HepG2 (cell line): ENCODE measurements around the gene CYP19A1. TPM values are rescaled to one million over a fixed set of nuclear protein-coding genes. Genes with fewer than 3 reads are reported as not detected.

ENCODE experiments used
- ATAC-seq: fragments of 200-7000 bp; cut with Tn5 transposase; 3 replicates; pipeline ENCODE4 v1.9.1; 2020; ENCODE audit warnings: mild to moderate bottlenecking, moderate library complexity
- BruUV-seq: library from RNA; stranded (reverse); fragments of 400-500 nt; replicated peaks from 2 replicates; lab custom pipeline; 2021; lab: Mats Ljungman, UMichigan
- CTCF ChIA-PET: fragments of 300-600 bp; formaldehyde crosslinking; extraction: SDS; loops from one replicate; lab custom pipeline; 2021; ENCODE audit warnings: low total read pairs, inconsistent platforms, low intra/inter-chr PET ratio; lab: Yijun Ruan, JAX
- POLR2A ChIA-PET: fragments of 350-600 bp; sonication (Branson Sonifier 250); formaldehyde crosslinking; loops from one replicate; lab custom pipeline; 2020; ENCODE audit warnings: antibody characterized with exemption, inconsistent platforms; lab: Yijun Ruan, JAX
- DNase-seq: peaks from one replicate; pipeline ENCODE4 v3.0.0-alpha.2; 2015; ENCODE audit warnings: low spot score
- FAIRE-seq: peaks from 3 replicates; lab custom pipeline; 2011; peaks lifted over from hg19 to GRCh38; lab: Jason Lieb, UNC
- H2AFZ ChIP-seq: one replicate; pipeline ENCODE4 v1.6.1; 2011; ENCODE audit warnings: low read length, inconsistent platforms
- H3K27ac ChIP-seq: fragments of 300-600 bp; 3 replicates; pipeline ENCODE4 v1.8.0; 2011; ENCODE audit warnings: mixed run types, mild to moderate bottlenecking, mixed read lengths, low read length, inconsistent platforms; ENCODE audit not compliant: insufficient read depth; ENCODE audit errors: extremely low read length
- H3K27me3 ChIP-seq, 2 experiments: fragments of 200-600 bp in 1 of 2; 2 replicates in 1 of 2; 3 replicates in 1 of 2; pipeline versions ENCODE4 v1.6.0 to v1.8.0; 2011; ENCODE audit warnings: low read length in 2 of 2, mild to moderate bottlenecking in 2 of 2, moderate library complexity in 2 of 2, inconsistent platforms in 1 of 2; ENCODE audit not compliant: insufficient read depth in 2 of 2, control insufficient read depth in 1 of 2
- H3K36me3 ChIP-seq, 2 experiments: fragments of 200-600 bp in 1 of 2; replicated peaks in 1 of 2; 2 replicates in 1 of 2; 3 replicates in 1 of 2; pipeline versions ENCODE4 v1.5.1 to v1.8.0; 2011; ENCODE audit warnings: low read length in 2 of 2, inconsistent platforms in 1 of 2; ENCODE audit not compliant: insufficient read depth in 2 of 2, control insufficient read depth in 1 of 2
- H3K4me1 ChIP-seq: 2 replicates; pipeline ENCODE4 v1.5.1; 2012; ENCODE audit warnings: low read length, inconsistent platforms; ENCODE audit not compliant: insufficient read depth
- H3K4me2 ChIP-seq: 2 replicates; pipeline ENCODE4 v1.6.0; 2011; ENCODE audit warnings: low read depth, low read length, inconsistent platforms
- H3K4me3 ChIP-seq, 3 experiments: fragments of 200-600 bp in 1 of 3; sonication (generic), shearing (Covaris generic) in 1 of 3; replicated peaks in 1 of 3; 2 replicates each; pipeline ENCODE4 v1.5.1; 2011 to 2016; ENCODE audit warnings: low read length in 3 of 3, inconsistent platforms in 2 of 3, low read depth in 2 of 3, mild to moderate bottlenecking in 2 of 3, control low read depth in 1 of 3, mixed read lengths in 1 of 3; ENCODE audit not compliant: insufficient read depth in 1 of 3
- H3K79me2 ChIP-seq: one replicate; pipeline ENCODE4 v1.6.1; 2011; ENCODE audit warnings: low read length, inconsistent platforms; ENCODE audit not compliant: insufficient read depth
- H3K9ac ChIP-seq: 2 replicates; pipeline ENCODE4 v1.6.0; 2011; ENCODE audit warnings: mild to moderate bottlenecking, low read depth, low read length, inconsistent platforms; ENCODE audit not compliant: insufficient read depth
- H3K9me3 ChIP-seq: 2 replicates; pipeline ENCODE4 v1.5.1; 2012; ENCODE audit warnings: mild to moderate bottlenecking, low read length
- H4K20me1 ChIP-seq: 2 replicates; pipeline ENCODE4 v1.6.0; 2011; ENCODE audit warnings: inconsistent platforms, mild to moderate bottlenecking, low read length, moderate library complexity; ENCODE audit not compliant: insufficient read depth
- ARID5B ChIP-seq: IDR thresholded peaks from 2 replicates; pipeline ENCODE4 v1.4.0; 2020; ENCODE audit warnings: mild to moderate bottlenecking, missing genetic modification reagents
- CSRNP2 ChIP-seq: sonication (generic); formaldehyde crosslinking; conservative IDR thresholded peaks from 2 replicates; pipeline ENCODE4 v1.8.0; 2022; ENCODE audit warnings: low read depth, missing genetic modification reagents
- GTF3A ChIP-seq: sonication (generic); formaldehyde crosslinking; conservative IDR thresholded peaks from 2 replicates; pipeline ENCODE4 v1.4.0; 2020; ENCODE audit warnings: mild to moderate bottlenecking, missing genetic modification reagents
- KDM2A ChIP-seq: sonication (generic); formaldehyde crosslinking; IDR thresholded peaks from 2 replicates; pipeline ENCODE4 v1.4.0; 2020; ENCODE audit warnings: low read depth, missing genetic modification reagents, borderline replicate concordance
- WGBS: methylation state at CpG from one replicate; pipeline ENCODE4 v1.1.6; 2017; ENCODE audit warnings: low lambda C conversion rate; 5-methylcytosine and 5-hydroxymethylcytosine counted together
- in situ Hi-C: cut with HindIII; loops from 2 replicates; pipeline ENCODE4 v1.10.0; 2017; ENCODE audit warnings: low pct_unique_long_range_greater_than_20kb; ENCODE audit not compliant: extremely low pct_ligation_motif_present
- intact Hi-C: fragments of 100-400 bp; cut with micrococcal nuclease; formaldehyde crosslinking; loops from one replicate; pipeline ENCODE4 v1.10.0; 2022; ENCODE audit not compliant: unreplicated experiment
- polyA plus RNA-seq, 8 experiments: library from polyadenylated mRNA; depleted of rRNA in 3 of 8; stranded (reverse) in 7 of 8; unstranded in 1 of 8; fragments of >200 nt; fragmentation: Illumina TruSeq in 4 of 8; extraction: Trizol in 4 of 8; gene quantifications; 2 replicates each; pipeline versions ENCODE4 v1.2.1 to v1.2.3, GENCODE V29; 2011 to 2016; ENCODE audit warnings: low read depth in 4 of 8, missing spikeins in 1 of 8, mixed read lengths in 1 of 8; ENCODE audit not compliant: insufficient read depth in 1 of 8
- total RNA-seq, 5 experiments: library from RNA; depleted of rRNA; stranded (reverse); fragments of >200 nt; fragmentation: Illumina TruSeq; extraction: Trizol; gene quantifications; 2 replicates each; pipeline ENCODE4 v1.2.3, GENCODE V29; 2016; ENCODE audit warnings: low read depth in 1 of 5
- TF ChIP-seq, protein P1 (sequence below): sonication (generic); formaldehyde crosslinking; IDR thresholded peaks from 2 replicates; pipeline ENCODE4 v1.4.0; 2020; ENCODE audit warnings: missing genetic modification reagents
- TF ChIP-seq, protein P2 (sequence below): sonication (generic); formaldehyde crosslinking; IDR thresholded peaks from 2 replicates; pipeline ENCODE4 v1.4.0; 2020; ENCODE audit warnings: mild to moderate bottlenecking, missing genetic modification reagents
- TF ChIP-seq, protein P3 (sequence below): sonication (generic); formaldehyde crosslinking; IDR thresholded peaks from 2 replicates; pipeline ENCODE4 v1.4.0; 2020; ENCODE audit warnings: mild to moderate bottlenecking, missing genetic modification reagents
- TF ChIP-seq, protein P4 (sequence below): sonication (generic); formaldehyde crosslinking; IDR thresholded peaks from 2 replicates; pipeline ENCODE4 v1.4.0; 2020; ENCODE audit warnings: missing genetic modification reagents

CYP19A1 gene
- total and polyA plus RNA-seq, 2 of the 13 experiments (the other 11 are each of a cell fraction or from before 2014, with no cell fraction given) = 10.9 to 23.0 TPM

DNA sequence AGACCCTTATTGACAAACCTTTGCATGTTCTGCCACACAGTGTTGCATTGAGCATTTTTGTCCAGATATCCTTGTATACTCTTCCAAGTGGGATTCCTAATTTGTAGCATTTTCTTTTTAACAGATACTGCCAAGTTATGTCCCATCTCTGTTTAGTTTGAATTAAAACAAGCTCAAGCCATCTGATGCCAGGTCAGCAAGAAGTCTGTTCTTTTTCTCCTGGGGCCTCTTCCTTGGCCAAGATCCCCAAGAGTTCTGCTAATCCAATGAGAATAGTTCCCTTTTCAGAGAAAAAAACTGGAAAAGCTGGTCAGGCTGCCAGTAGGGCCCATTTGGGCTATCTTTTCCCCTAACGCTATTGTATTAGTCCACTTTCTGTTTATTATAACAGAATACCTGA is 32.9 kb upstream of the CYP19A1 start:
- FAIRE-seq = no peak
- intact Hi-C loops = no loop called here
- WGBS = 96% methylated on average over 1 of the region's 1 CpG
- H3K27me3 ChIP-seq = no peaks in the 10 kb centered on the region
- no peaks in the 10 kb centered on the region for H4K20me1 ChIP-seq
- H2AFZ ChIP-seq = no peak overlapping the region
- H3K9me3 ChIP-seq = no peaks in the 10 kb centered on the region
- no peak overlapping the region for H3K9ac ChIP-seq
- H3K27ac ChIP-seq = no peak overlapping the region
- H3K4me1 ChIP-seq = peaks cover 38% of the 10 kb centered on the region
- TF ChIP-seq, protein P1, sequence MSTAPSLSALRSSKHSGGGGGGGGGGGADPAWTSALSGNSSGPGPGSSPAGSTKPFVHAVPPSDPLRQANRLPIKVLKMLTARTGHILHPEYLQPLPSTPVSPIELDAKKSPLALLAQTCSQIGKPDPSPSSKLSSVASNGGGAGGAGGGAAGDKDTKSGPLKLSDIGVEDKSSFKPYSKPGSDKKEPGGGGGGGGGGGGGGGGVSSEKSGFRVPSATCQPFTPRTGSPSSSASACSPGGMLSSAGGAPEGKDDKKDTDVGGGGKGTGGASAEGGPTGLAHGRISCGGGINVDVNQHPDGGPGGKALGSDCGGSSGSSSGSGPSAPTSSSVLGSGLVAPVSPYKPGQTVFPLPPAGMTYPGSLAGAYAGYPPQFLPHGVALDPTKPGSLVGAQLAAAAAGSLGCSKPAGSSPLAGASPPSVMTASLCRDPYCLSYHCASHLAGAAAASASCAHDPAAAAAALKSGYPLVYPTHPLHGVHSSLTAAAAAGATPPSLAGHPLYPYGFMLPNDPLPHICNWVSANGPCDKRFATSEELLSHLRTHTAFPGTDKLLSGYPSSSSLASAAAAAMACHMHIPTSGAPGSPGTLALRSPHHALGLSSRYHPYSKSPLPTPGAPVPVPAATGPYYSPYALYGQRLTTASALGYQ (CRISPR knock-in tag) = no peak
- TF ChIP-seq, protein P2, sequence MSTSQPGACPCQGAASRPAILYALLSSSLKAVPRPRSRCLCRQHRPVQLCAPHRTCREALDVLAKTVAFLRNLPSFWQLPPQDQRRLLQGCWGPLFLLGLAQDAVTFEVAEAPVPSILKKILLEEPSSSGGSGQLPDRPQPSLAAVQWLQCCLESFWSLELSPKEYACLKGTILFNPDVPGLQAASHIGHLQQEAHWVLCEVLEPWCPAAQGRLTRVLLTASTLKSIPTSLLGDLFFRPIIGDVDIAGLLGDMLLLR (CRISPR knock-in tag) = no peak
- TF ChIP-seq KDM2A (CRISPR knock-in tag) (no peak), ARID5B (CRISPR knock-in tag) (no peak), CSRNP2 (CRISPR knock-in tag) (no peak), GTF3A (CRISPR knock-in tag) (no peak)
- TF ChIP-seq, protein P3, sequence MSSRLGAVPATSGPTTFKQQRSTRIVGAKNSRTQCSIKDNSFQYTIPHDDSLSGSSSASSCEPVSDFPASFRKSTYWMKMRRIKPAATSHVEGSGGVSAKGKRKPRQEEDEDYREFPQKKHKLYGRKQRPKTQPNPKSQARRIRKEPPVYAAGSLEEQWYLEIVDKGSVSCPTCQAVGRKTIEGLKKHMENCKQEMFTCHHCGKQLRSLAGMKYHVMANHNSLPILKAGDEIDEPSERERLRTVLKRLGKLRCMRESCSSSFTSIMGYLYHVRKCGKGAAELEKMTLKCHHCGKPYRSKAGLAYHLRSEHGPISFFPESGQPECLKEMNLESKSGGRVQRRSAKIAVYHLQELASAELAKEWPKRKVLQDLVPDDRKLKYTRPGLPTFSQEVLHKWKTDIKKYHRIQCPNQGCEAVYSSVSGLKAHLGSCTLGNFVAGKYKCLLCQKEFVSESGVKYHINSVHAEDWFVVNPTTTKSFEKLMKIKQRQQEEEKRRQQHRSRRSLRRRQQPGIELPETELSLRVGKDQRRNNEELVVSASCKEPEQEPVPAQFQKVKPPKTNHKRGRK (CRISPR knock-in tag) = no peak
- TF ChIP-seq, protein P4, sequence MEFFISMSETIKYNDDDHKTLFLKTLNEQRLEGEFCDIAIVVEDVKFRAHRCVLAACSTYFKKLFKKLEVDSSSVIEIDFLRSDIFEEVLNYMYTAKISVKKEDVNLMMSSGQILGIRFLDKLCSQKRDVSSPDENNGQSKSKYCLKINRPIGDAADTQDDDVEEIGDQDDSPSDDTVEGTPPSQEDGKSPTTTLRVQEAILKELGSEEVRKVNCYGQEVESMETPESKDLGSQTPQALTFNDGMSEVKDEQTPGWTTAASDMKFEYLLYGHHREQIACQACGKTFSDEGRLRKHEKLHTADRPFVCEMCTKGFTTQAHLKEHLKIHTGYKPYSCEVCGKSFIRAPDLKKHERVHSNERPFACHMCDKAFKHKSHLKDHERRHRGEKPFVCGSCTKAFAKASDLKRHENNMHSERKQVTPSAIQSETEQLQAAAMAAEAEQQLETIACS (CRISPR knock-in tag) = no peak
- TF ChIP-seq, all 625 proteins: peak for 0
- no peaks in the 10 kb centered on the region for H3K79me2 ChIP-seq
- no peak overlapping the region for H3K4me3 ChIP-seq
- in situ Hi-C loops = no loop called here
- no peak overlapping the region for H3K4me2 ChIP-seq
- BruUV-seq = no TSS peak
- CTCF ChIA-PET = no interaction called here
- DNase-seq = no peak
- POLR2A ChIA-PET = no interaction called here
- no peak for ATAC-seq
- no peaks in the 10 kb centered on the region for H3K36me3 ChIP-seq
